Smooth muscle cell (in vitro differentiated cells): ENCODE results near the gene ENOPH1. TPM values are rescaled to one million over a fixed set of nuclear protein-coding genes. Genes with fewer than 3 reads are reported as not detected.

Experiments
- DNase-seq: peaks from one replicate; lab custom pipeline; 2025; ENCODE audit not compliant: unreplicated experiment; lab: John Stamatoyannopoulos, UW
- H2AFZ ChIP-seq: fragments of 200-600 bp; sonication (generic); 2 replicates; pipeline ENCODE4 v1.6.0; 2016; ENCODE audit warnings: antibody characterized with exemption, low read depth, mild to moderate bottlenecking
- H3F3A ChIP-seq: fragments of 200-600 bp; sonication (generic); 2 replicates; pipeline ENCODE4 v1.6.0; 2017; ENCODE audit warnings: antibody characterized with exemption, low read depth
- H3K27ac ChIP-seq: fragments of 200-600 bp; sonication (generic); 2 replicates; pipeline ENCODE4 v1.5.1; 2016; ENCODE audit warnings: low read depth, mild to moderate bottlenecking
- H3K27me3 ChIP-seq: fragments of 200-600 bp; sonication (generic); 2 replicates; pipeline ENCODE4 v1.6.1; 2016; ENCODE audit warnings: low read depth, mild to moderate bottlenecking
- H3K36me3 ChIP-seq: fragments of 200-600 bp; sonication (generic); 2 replicates; pipeline ENCODE4 v1.5.1; 2016; ENCODE audit warnings: low read depth
- H3K4me1 ChIP-seq: fragments of 200-600 bp; sonication (generic); 2 replicates; pipeline ENCODE4 v1.5.1; 2016; ENCODE audit warnings: low read depth
- H3K4me2 ChIP-seq: fragments of 200-600 bp; sonication (generic); 2 replicates; pipeline ENCODE4 v1.6.0; 2016; ENCODE audit warnings: mild to moderate bottlenecking
- H3K4me3 ChIP-seq: fragments of 200-600 bp; sonication (generic); 2 replicates; pipeline ENCODE4 v1.5.1; 2016; ENCODE audit warnings: mild to moderate bottlenecking
- H3K79me2 ChIP-seq: fragments of 200-600 bp; sonication (generic); 2 replicates; pipeline ENCODE4 v1.6.0; 2016; ENCODE audit warnings: low read depth, mild to moderate bottlenecking
- H3K9ac ChIP-seq: fragments of 200-600 bp; sonication (generic); 2 replicates; pipeline ENCODE4 v1.6.0; 2016; ENCODE audit warnings: low read depth
- H3K9me3 ChIP-seq: fragments of 200-600 bp; sonication (generic); replicated peaks from 2 replicates; pipeline ENCODE4 v1.5.1; 2016; ENCODE audit warnings: low read depth
- H4K20me1 ChIP-seq: fragments of 200-600 bp; sonication (generic); 2 replicates; pipeline ENCODE4 v1.6.0; 2016; ENCODE audit warnings: low read depth
- CTCF ChIP-seq: fragments of 200-600 bp; sonication (generic); IDR thresholded peaks from 2 replicates; pipeline ENCODE4 v1.5.1; 2017; ENCODE audit warnings: borderline replicate concordance, mild to moderate bottlenecking, antibody characterized with exemption; ENCODE audit not compliant: insufficient read depth, poor library complexity, severe bottlenecking
- WGBS: methylation state at CpG from one replicate; pipeline ENCODE4 v1.1.7; 2016; ENCODE audit warnings: low lambda C conversion rate; 5-methylcytosine and 5-hydroxymethylcytosine counted together
- polyA plus RNA-seq: library from polyadenylated mRNA; unstranded; fragments of >200 nt; fragmentation: Nextera tagmentation; extraction: Ambion mirVana; gene quantifications from 2 replicates; pipeline ENCODE4 v1.2.1, GENCODE V29; 2016
- total RNA-seq: library from RNA; depleted of rRNA; stranded (reverse); fragments of >200 nt; gene quantifications from 2 replicates; pipeline ENCODE4 v1.2.3, GENCODE V29; 2014

Gene ENOPH1
- total and polyA plus RNA-seq, 2 experiments from 2014 or later: 36.2 to 54.5 TPM

GRCh38 chr4:82428969-82429727, 1.2 kb upstream of the ENOPH1 start:
- TF ChIP-seq CTCF: peak; percentile 97
- Histone ChIP-seq H2AFZ (peak overlapping the region; percentile 94), H4K20me1 (peaks cover 79% of the 10 kb centered on the region), H3K79me2 (peaks cover 80% of the 10 kb centered on the region), H3K9ac (peak overlapping the region; percentile 98), H3K4me1 (peaks cover 41% of the 10 kb centered on the region), H3K4me3 (peak overlapping the region; percentile 91), H3F3A (peaks cover 50% of the 10 kb centered on the region), H3K36me3 (peaks cover 25% of the 10 kb centered on the region), H3K4me2 (peak overlapping the region; percentile 98), H3K27ac (peak overlapping the region; percentile 97), H3K27me3 (no peaks in the 10 kb centered on the region), H3K9me3 (no peaks in the 10 kb centered on the region)
- WGBS: under 1% methylated on average over 70 of the region's 83 CpGs
- peak; percentile 88 for DNase-seq

- no peaks in the 10 kb centered on the region for H3K9me3 ChIP-seq
- H3K79me2 ChIP-seq: peaks cover 85% of the 10 kb centered on the region
- WGBS: under 1% methylated on average over 53 of the region's 58 CpGs
- DNase-seq: no peak
- peaks cover 41% of the 10 kb centered on the region for H3K4me1 ChIP-seq
- peak overlapping the region; percentile 98 for H3K4me2 ChIP-seq
- peak overlapping the region; percentile 94 for H2AFZ ChIP-seq
- H3K27ac ChIP-seq: peak overlapping the region; percentile 97
- H3F3A ChIP-seq: peaks cover 44% of the 10 kb centered on the region
- peaks cover 79% of the 10 kb centered on the region for H4K20me1 ChIP-seq
- no peaks in the 10 kb centered on the region for H3K27me3 ChIP-seq
- peak overlapping the region; percentile 91 for H3K4me3 ChIP-seq
- H3K36me3 ChIP-seq: peaks cover 20% of the 10 kb centered on the region
- TF ChIP-seq CTCF: no peak
- peak overlapping the region; percentile 98 for H3K9ac ChIP-seq
Measured at GRCh38 chr4:82429728-82430192, 630 bp upstream of the ENOPH1 start.

GRCh38 chr4:82430964-82431745, 765 bp downstream of the ENOPH1 start:
- no peak for TF ChIP-seq CTCF
- 3% methylated on average over 33 of the region's 33 CpGs for WGBS
- H3K36me3 ChIP-seq: peaks cover 6% of the 10 kb centered on the region
- peaks cover 29% of the 10 kb centered on the region for H3K4me1 ChIP-seq
- peak overlapping the region; percentile 98 for H3K9ac ChIP-seq
- H3K79me2 ChIP-seq: peaks cover 85% of the 10 kb centered on the region
- H3F3A ChIP-seq: peaks cover 30% of the 10 kb centered on the region
- H4K20me1 ChIP-seq: peaks cover 79% of the 10 kb centered on the region
- H3K9me3 ChIP-seq: no peaks in the 10 kb centered on the region
- peak overlapping the region; percentile 97 for H3K27ac ChIP-seq
- peak overlapping the region; percentile 98 for H3K4me2 ChIP-seq
- DNase-seq: peak; percentile 31
- H3K4me3 ChIP-seq: peak overlapping the region; percentile 91
- peak overlapping the region; percentile 94 for H2AFZ ChIP-seq
- H3K27me3 ChIP-seq: no peaks in the 10 kb centered on the region
